UCSD-AML1 (cell line): ENCODE data around the gene CACNA1G.

Experiments used
- DNase-seq: peaks from one replicate; lab custom pipeline; 2025; ENCODE audit not compliant: unreplicated experiment; lab: John Stamatoyannopoulos, UW

Gene CACNA1G

GRCh38 chr17:50547035-50547735, 13.3 kb upstream of the CACNA1G start, which contains the start of gene SPATA20:
Gene SPATA20, plus strand, starts transcription at chr17:50547174. Its CDS starts 35 bp downstream, at chr17:50547209.
- peak; percentile 92 for DNase-seq

- no peak for DNase-seq
Observed at GRCh38 chr17:50547736-50548083, 12.8 kb upstream of the CACNA1G start.

- DNase-seq = no peak
Observed at GRCh38 chr17:50548831-50549230, 11.7 kb upstream of the CACNA1G start.

- no peak for DNase-seq
Observed at GRCh38 chr17:50549256-50549941, 11.1 kb upstream of the CACNA1G start.

GRCh38 chr17:50549969-50550368, 10.5 kb upstream of the CACNA1G start:
- DNase-seq = no peak

- peak; percentile 53 for DNase-seq
Observed at GRCh38 chr17:50550661-50551432, 9.7 kb upstream of the CACNA1G start.

- no peak for DNase-seq
Observed at GRCh38 chr17:50551433-50551815, 9.1 kb upstream of the CACNA1G start.

GRCh38 chr17:50551884-50552283, 8.6 kb upstream of the CACNA1G start:
- no peak for DNase-seq

- no peak for DNase-seq
Observed at GRCh38 chr17:50554201-50554600, 6.3 kb upstream of the CACNA1G start.

- DNase-seq = no peak
Observed at GRCh38 chr17:50556803-50557202, 3.7 kb upstream of the CACNA1G start.

- DNase-seq = no peak
Observed at GRCh38 chr17:50557630-50558029, 2.9 kb upstream of the CACNA1G start.

- no peak for DNase-seq
Observed at GRCh38 chr17:50558091-50558490, 2.4 kb upstream of the CACNA1G start.

- DNase-seq = no peak
Observed at GRCh38 chr17:50558581-50558940, 2.0 kb upstream of the CACNA1G start.

- no peak for DNase-seq
Observed at GRCh38 chr17:50558941-50559614, 1.4 kb upstream of the CACNA1G start.

- no peak for DNase-seq
Observed at GRCh38 chr17:50559674-50560184, 786 bp upstream of the CACNA1G start.

- no peak for DNase-seq
Observed at GRCh38 chr17:50560931-50561745, 623 bp downstream of the CACNA1G start.

- no peak for DNase-seq
Observed at GRCh38 chr17:50561746-50562141, 1.2 kb downstream of the CACNA1G start.

GRCh38 chr17:50562242-50563091, 2.0 kb downstream of the CACNA1G start:
- no peak for DNase-seq

GRCh38 chr17:50563092-50563511, 2.6 kb downstream of the CACNA1G start:
- no peak for DNase-seq
